Activated naive CD4-positive, alpha-beta T cell treated with anti-CD3 and anti-CD28 coated beads, Interleukin-2, amount 10 ng/mL, durations not matched to agents 7 days and 5 days (primary cell): ENCODE measurements around the gene STARD3NL.
"Not testable (repeated sequence)": the region's sequence is repeated elsewhere in the genome, so short reads cannot be mapped to it uniquely, and the experiment has no call there.

ENCODE experiments used
- CTCF ChIA-PET: fragments of 350-600 bp; sonication (Branson Sonifier 250); formaldehyde crosslinking; loops from one replicate; lab custom pipeline; 2021; ENCODE audit warnings: antibody characterized with exemption; lab: Charles Lee
- DNase-seq: peaks from one replicate; pipeline ENCODE4 v3.0.0-alpha.2; 2020
- H3K27ac Mint-ChIP-seq: one replicate; pipeline ENCODE4 v1.8.0; 2021; ENCODE audit warnings: mild to moderate bottlenecking, moderate library complexity, mixed read lengths
- H3K27me3 Mint-ChIP-seq: one replicate; pipeline ENCODE4 v1.8.0; 2021; ENCODE audit warnings: mild to moderate bottlenecking, mixed read lengths
- H3K36me3 Mint-ChIP-seq: one replicate; pipeline ENCODE4 v1.8.0; 2021; ENCODE audit warnings: mixed read lengths
- H3K4me1 Mint-ChIP-seq: one replicate; pipeline ENCODE4 v1.8.0; 2021; ENCODE audit warnings: mixed read lengths
- H3K4me3 Mint-ChIP-seq: one replicate; pipeline ENCODE4 v1.8.0; 2021; ENCODE audit warnings: mild to moderate bottlenecking, moderate library complexity, mixed read lengths
- H3K9me3 Mint-ChIP-seq: one replicate; pipeline ENCODE4 v1.8.0; 2021; ENCODE audit warnings: mixed read lengths

The STARD3NL gene

GRCh38 chr7:38217672-38218071 is 39.6 kb downstream of the STARD3NL start:
- peaks cover 37% of the 10 kb centered on the region for H3K36me3 Mint-ChIP-seq
- H3K9me3 Mint-ChIP-seq, result no peaks in the 10 kb centered on the region
- no peaks in the 10 kb centered on the region for H3K27me3 Mint-ChIP-seq
- peaks cover 37% of the 10 kb centered on the region for H3K4me1 Mint-ChIP-seq
- CTCF ChIA-PET, result interaction anchor here (0.9 to 10.3 kb wide), 11 partner anchors 17 to 157 kb away, joined by 3 to 285 read pairs (median 5); no protein-coding TSS in a partner anchor
- peak overlapping the region; percentile 33 for H3K27ac Mint-ChIP-seq
- no peak overlapping the region for H3K4me3 Mint-ChIP-seq
- no peak for DNase-seq

GRCh38 chr7:38220452-38220851 is 42.4 kb downstream of the STARD3NL start:
- peaks cover 44% of the 10 kb centered on the region for H3K36me3 Mint-ChIP-seq
- H3K27me3 Mint-ChIP-seq, result no peaks in the 10 kb centered on the region
- H3K9me3 Mint-ChIP-seq, result no peaks in the 10 kb centered on the region
- CTCF ChIA-PET, result interaction anchor here (1.6 to 10.3 kb wide), 4 partner anchors 98 to 145 kb away, joined by 9 to 285 read pairs (median 106); no protein-coding TSS in a partner anchor
- peaks cover 39% of the 10 kb centered on the region for H3K4me1 Mint-ChIP-seq
- peak overlapping the region; percentile 2 for H3K27ac Mint-ChIP-seq
- no peak for DNase-seq
- H3K4me3 Mint-ChIP-seq, result no peak overlapping the region

- Mint-ChIP-seq H3K27me3 (no peaks in the 10 kb centered on the region), H3K4me3 (no peak overlapping the region), H3K27ac (no peak overlapping the region), H3K4me1 (peaks cover 20% of the 10 kb centered on the region), H3K36me3 (peaks cover 36% of the 10 kb centered on the region), H3K9me3 (no peaks in the 10 kb centered on the region)
- no peak for DNase-seq
- CTCF ChIA-PET, result interaction anchor here (0.6 to 10.3 kb wide), 18 partner anchors 10 to 594 kb away, joined by 3 to 285 read pairs (median 5); no protein-coding TSS in a partner anchor
These were observed 44.5 kb downstream of the STARD3NL start for GRCh38 chr7:38222481-38223096.

- Mint-ChIP-seq H3K4me1 (peaks cover 20% of the 10 kb centered on the region), H3K36me3 (peaks cover 34% of the 10 kb centered on the region), H3K27me3 (no peaks in the 10 kb centered on the region), H3K9me3 (no peaks in the 10 kb centered on the region), H3K27ac (no peak overlapping the region), H3K4me3 (no peak overlapping the region)
- DNase-seq, result no peak
- CTCF ChIA-PET, result interaction anchor here (0.6 to 10.3 kb wide), 14 partner anchors 9 to 593 kb away, joined by 3 to 285 read pairs (median 7); no protein-coding TSS in a partner anchor
These were observed 45.3 kb downstream of the STARD3NL start for GRCh38 chr7:38223306-38223705.

GRCh38 chr7:38224392-38224791 is 46.3 kb downstream of the STARD3NL start:
- H3K4me1 Mint-ChIP-seq, result peaks cover 24% of the 10 kb centered on the region
- CTCF ChIA-PET, result interaction anchor here (10.1 to 10.3 kb wide), 2 partner anchors 111 to 141 kb away, joined by 182 to 285 read pairs; no protein-coding TSS in a partner anchor
- H3K27me3 Mint-ChIP-seq, result no peaks in the 10 kb centered on the region
- no peak overlapping the region for H3K4me3 Mint-ChIP-seq
- H3K9me3 Mint-ChIP-seq, result no peaks in the 10 kb centered on the region
- peaks cover 34% of the 10 kb centered on the region for H3K36me3 Mint-ChIP-seq
- no peak for DNase-seq
- no peak overlapping the region for H3K27ac Mint-ChIP-seq

GRCh38 chr7:38229386-38229785 is 51.3 kb downstream of the STARD3NL start:
- no peaks in the 10 kb centered on the region for H3K27me3 Mint-ChIP-seq
- DNase-seq, result no peak
- peaks cover 50% of the 10 kb centered on the region for H3K4me1 Mint-ChIP-seq
- H3K36me3 Mint-ChIP-seq, result peaks cover 25% of the 10 kb centered on the region
- no peak overlapping the region for H3K4me3 Mint-ChIP-seq
- no peak overlapping the region for H3K27ac Mint-ChIP-seq
- no peaks in the 10 kb centered on the region for H3K9me3 Mint-ChIP-seq
- CTCF ChIA-PET, result interaction anchor here (1.7 to 2.3 kb wide), 2 partner anchors 14 to 106 kb away, joined by 5 to 14 read pairs; no protein-coding TSS in a partner anchor

- H3K4me3 Mint-ChIP-seq, result no peak overlapping the region
- no peaks in the 10 kb centered on the region for H3K9me3 Mint-ChIP-seq
- H3K36me3 Mint-ChIP-seq, result peaks cover 21% of the 10 kb centered on the region
- H3K27me3 Mint-ChIP-seq, result no peaks in the 10 kb centered on the region
- no peak for DNase-seq
- CTCF ChIA-PET, result interaction anchor here (1.7 to 2.3 kb wide), 2 partner anchors 14 to 105 kb away, joined by 5 to 14 read pairs; no protein-coding TSS in a partner anchor
- peaks cover 53% of the 10 kb centered on the region for H3K4me1 Mint-ChIP-seq
- H3K27ac Mint-ChIP-seq, result peak overlapping the region; percentile 28
These were observed 52.0 kb downstream of the STARD3NL start for GRCh38 chr7:38229884-38230642.

GRCh38 chr7:38232502-38233366 is 54.7 kb downstream of the STARD3NL start:
- Mint-ChIP-seq H3K27ac (peak overlapping the region; percentile 96), H3K36me3 (peaks cover 20% of the 10 kb centered on the region), H3K9me3 (no peaks in the 10 kb centered on the region), H3K27me3 (no peaks in the 10 kb centered on the region), H3K4me1 (peaks cover 76% of the 10 kb centered on the region), H3K4me3 (peak overlapping the region; percentile 48)
- DNase-seq, result peak; percentile 79
- CTCF ChIA-PET, result interaction anchor here (0.8 to 6.0 kb wide), 6 partner anchors 10 to 136 kb away, joined by 3 to 28 read pairs (median 12); no protein-coding TSS in a partner anchor

GRCh38 chr7:38234759-38235158 is 56.7 kb downstream of the STARD3NL start:
- Mint-ChIP-seq H3K4me1 (peaks cover 67% of the 10 kb centered on the region), H3K36me3 (peaks cover 13% of the 10 kb centered on the region)
- DNase-seq, H3K9me3 Mint-ChIP-seq, H3K27ac Mint-ChIP-seq, H3K4me3 Mint-ChIP-seq, H3K27me3 Mint-ChIP-seq: not testable (repeated sequence)
- CTCF ChIA-PET, result interaction anchor here (1.0 to 6.0 kb wide), 5 partner anchors 12 to 134 kb away, joined by 3 to 28 read pairs (median 5); no protein-coding TSS in a partner anchor

- peaks cover 2% of the 10 kb centered on the region for H3K27me3 Mint-ChIP-seq
- H3K27ac Mint-ChIP-seq, result peak overlapping the region; percentile 37
- CTCF ChIA-PET, result interaction anchor here (1.0 to 6.0 kb wide), 4 partner anchors 13 to 133 kb away, joined by 5 to 28 read pairs (median 10); no protein-coding TSS in a partner anchor
- DNase-seq, result no peak
- no peak overlapping the region for H3K4me3 Mint-ChIP-seq
- H3K4me1 Mint-ChIP-seq, result peaks cover 60% of the 10 kb centered on the region
- no peaks in the 10 kb centered on the region for H3K9me3 Mint-ChIP-seq
- peaks cover 6% of the 10 kb centered on the region for H3K36me3 Mint-ChIP-seq
These were observed 57.6 kb downstream of the STARD3NL start for GRCh38 chr7:38235606-38236005.

- peaks cover 29% of the 10 kb centered on the region for H3K4me1 Mint-ChIP-seq
These were observed 61.1 kb downstream of the STARD3NL start for GRCh38 chr7:38239129-38239528.

GRCh38 chr7:38241071-38241470 is 63.0 kb downstream of the STARD3NL start:
- Mint-ChIP-seq H3K36me3 (no peaks in the 10 kb centered on the region), H3K4me3 (no peak overlapping the region), H3K27ac (no peak overlapping the region), H3K4me1 (peaks cover 14% of the 10 kb centered on the region), H3K27me3 (peaks cover 14% of the 10 kb centered on the region), H3K9me3 (no peaks in the 10 kb centered on the region)
- no peak for DNase-seq
- CTCF ChIA-PET, result no interaction called here

More at GRCh38 chr7:38239129-38239528, 61.1 kb downstream of the STARD3NL start:
- not testable (repeated sequence) for H3K4me3 Mint-ChIP-seq, H3K27me3 Mint-ChIP-seq, DNase-seq, H3K36me3 Mint-ChIP-seq, H3K27ac Mint-ChIP-seq, H3K9me3 Mint-ChIP-seq
- CTCF ChIA-PET, result interaction anchor here (1.0 kb wide), 1 partner anchor 23 kb away, joined by 3 read pairs; no protein-coding TSS in a partner anchor

- CTCF ChIA-PET, result no interaction called here
- Mint-ChIP-seq H3K36me3 (no peaks in the 10 kb centered on the region), H3K27me3 (peaks cover 14% of the 10 kb centered on the region), H3K9me3 (no peaks in the 10 kb centered on the region), H3K27ac (no peak overlapping the region), H3K4me1 (no peaks in the 10 kb centered on the region), H3K4me3 (no peak overlapping the region)
- DNase-seq, result no peak
These were observed 64.8 kb downstream of the STARD3NL start for GRCh38 chr7:38242814-38243213.
